HG03175 (cell line): ENCODE results near the gene PRSS3.
"Not testable (repeated sequence)": the region's sequence is repeated elsewhere in the genome, so short reads cannot be mapped to it uniquely, and the experiment has no call there.

ENCODE experiments used
- ATAC-seq: cut with Tn5 transposase; IDR thresholded peaks from one replicate; pipeline ENCODE4 v1.9.1; 2021; ENCODE audit warnings: mild to moderate bottlenecking, moderate library complexity; ENCODE audit not compliant: unreplicated experiment

Gene PRSS3

DNA sequence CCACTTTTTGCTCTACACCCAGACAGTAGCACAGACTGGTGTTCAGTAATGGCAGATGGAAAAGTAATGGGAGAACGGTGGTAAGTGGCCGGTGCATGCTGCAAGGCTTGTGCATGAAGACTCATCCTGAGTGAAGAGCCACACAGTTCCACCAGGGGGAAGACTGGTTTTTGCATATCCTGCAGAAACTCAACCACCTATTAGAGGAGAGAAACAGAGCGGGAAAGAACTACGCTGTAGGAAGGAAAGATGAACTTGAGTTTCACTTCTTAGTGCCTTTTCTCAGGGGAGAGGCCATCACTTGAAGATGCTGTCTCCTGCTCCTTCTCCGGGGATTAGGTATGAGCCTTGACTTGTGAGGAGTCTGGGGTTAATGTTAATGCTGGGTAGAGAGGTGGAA is 9.4 kb upstream of the PRSS3 start:
- ATAC-seq: no peak

DNA sequence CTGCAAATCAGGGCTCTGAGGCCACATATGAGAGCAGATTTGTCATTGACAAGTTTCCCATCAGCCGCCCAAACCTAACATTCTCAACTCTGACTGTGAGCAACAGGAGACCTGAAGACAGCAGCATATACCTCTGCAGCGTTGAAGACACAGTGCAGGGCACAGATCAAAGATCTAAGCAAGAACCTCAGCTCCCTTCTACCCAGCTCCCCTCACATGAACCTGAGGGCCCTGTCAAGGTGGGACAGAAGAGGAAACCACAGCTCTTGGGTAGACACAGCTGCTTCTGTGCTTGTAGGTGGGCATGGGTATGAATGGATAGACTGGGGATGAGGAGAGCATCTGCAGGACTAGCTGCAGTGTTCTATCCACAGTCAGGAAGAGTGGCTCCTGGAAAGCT is 8.7 kb upstream of the PRSS3 start:
- ATAC-seq: no peak

DNA sequence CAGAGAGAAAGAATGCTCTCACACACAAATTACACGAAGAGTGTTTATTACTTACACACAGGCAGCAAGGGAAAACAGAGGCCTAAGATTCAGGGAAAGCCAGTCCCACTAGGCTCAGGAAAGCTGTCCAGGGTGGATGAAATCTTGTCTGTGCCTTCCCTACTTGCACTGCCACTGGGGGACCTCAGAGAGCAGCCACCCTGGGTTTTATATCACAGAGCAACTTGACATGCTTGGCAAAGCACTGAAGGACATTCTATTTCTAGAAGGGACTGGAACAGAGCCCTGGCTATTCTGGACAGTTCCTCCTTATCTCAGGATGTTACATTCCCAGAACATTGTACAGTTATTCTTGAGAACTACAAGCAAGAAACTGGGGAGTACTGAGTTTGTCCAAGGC is 7.5 kb upstream of the PRSS3 start:
- ATAC-seq: no peak

DNA sequence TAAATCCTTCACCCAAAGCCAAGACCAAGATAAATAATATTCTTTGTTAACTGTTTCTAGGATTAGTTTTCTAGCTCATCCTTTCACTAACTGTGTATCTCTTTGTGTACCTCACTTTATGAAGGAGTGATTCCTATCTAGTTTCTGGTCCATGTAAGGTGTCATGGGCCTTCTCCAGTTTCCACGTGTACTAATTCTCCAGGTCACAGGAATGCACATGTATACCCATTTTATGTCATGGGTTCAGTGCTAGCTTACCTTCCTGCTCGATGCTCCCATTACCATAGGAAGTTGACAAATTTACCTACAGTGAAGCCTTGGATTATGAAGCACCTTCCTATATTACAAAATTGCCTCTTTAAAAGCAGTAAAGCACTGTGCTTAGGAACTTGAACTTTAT is 5.9 kb upstream of the PRSS3 start:
- ATAC-seq: not testable (repeated sequence)

DNA sequence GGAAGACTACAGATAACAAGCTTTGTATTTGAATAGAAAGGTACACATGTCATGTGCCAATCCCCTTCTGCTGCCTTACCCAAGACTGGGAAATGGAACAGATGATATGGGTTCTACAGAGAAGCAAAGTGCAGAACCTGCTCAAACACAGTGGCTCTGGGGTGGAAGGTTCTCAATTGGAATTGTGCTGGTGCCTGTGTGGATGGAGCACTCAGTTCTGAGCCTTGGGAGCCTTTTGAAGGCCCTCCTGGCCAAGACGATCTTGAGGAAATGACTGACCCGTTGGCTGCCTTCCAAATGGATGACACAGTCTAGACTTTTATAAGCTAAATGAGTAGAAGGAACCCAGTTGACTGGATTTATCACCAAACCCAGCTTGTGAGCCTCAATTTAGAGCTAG is 4.2 kb upstream of the PRSS3 start:
- ATAC-seq: no peak

DNA sequence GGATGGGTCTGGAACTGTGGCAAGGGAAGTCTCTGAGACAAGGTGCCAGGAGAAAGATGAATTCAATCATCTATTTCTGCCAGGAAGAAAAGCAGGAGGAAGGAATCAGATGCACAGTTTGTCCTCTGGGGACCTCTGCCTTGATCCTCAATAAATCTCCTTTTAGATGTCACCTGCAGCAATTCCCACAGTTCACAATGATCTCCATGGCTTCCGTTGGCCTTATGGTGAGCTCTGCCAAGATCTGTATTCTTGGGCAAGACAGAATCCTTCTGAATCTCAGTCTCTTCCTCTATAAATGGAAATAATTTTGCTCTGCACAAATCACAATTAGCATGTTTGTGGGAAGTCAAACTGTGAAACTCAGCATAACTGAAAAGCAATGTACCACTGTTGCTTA is 1.9 kb upstream of the PRSS3 start:
- ATAC-seq: not testable (repeated sequence)

DNA sequence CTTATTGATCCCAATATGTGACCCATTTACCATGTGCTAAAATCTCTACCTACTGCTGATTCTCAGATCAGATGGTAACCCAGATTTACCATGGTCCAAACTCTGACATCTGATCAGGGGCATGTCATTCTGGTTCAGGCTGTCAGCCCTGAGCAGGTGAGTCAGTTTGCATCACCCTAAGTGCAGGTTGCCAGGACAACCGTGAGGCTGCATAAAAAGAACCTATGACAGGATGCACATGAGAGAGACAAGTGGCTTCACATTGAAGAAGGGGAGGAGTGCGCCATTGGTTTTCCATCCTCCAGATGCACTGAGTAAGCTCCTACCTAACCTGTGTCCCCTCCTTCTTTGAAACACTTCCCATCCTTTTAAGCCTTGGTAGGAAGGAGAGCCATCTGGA is 801 bp upstream of the PRSS3 start:
- ATAC-seq: no peak

DNA sequence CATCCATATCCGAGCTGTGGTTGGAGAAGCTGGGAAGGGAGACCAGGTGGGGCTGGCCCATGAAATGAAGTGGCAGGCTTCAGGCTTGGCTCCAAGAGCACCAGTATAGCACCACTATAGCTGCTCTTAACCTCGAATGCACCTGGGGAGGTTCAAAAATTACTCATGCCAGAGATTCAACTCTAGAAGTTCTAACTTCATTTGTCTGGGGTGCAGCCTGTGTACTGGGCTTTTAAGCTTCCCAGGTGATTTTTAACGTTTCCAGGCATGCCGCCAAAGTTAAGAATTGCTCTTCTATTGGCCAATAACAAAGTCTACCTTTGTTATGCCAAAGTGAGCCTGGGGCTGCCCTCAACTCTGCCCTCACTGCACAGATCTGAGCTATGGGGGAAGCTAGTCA is 458 bp downstream of the PRSS3 start:
- ATAC-seq: no peak

DNA sequence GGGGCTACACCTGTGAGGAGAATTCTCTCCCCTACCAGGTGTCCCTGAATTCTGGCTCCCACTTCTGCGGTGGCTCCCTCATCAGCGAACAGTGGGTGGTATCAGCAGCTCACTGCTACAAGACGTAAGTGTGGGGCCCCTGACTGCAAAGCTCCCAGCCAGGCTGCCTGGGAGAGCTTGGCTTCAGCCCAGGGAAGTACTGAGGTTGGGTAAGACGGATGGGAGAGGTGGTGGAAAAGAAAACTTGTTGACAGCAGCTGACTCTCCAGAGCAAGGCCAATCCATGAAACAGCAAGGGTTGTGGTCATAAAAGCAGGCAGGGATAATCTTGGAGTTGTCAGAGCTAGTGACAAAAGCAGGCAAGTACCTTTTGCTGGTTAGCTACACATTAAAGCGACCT is 1.3 kb downstream of the PRSS3 start:
- not testable (repeated sequence) for ATAC-seq

DNA sequence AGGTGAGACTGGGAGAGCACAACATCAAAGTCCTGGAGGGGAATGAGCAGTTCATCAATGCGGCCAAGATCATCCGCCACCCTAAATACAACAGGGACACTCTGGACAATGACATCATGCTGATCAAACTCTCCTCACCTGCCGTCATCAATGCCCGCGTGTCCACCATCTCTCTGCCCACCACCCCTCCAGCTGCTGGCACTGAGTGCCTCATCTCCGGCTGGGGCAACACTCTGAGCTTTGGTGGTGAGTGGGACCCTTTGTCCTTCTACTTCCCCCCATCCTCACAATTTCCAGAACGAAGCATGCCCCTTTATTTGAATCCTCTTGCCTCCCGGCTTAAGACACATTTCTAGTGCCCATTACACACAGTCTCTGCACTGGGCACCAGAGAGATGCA is 2.5 kb downstream of the PRSS3 start:
- no peak for ATAC-seq

DNA sequence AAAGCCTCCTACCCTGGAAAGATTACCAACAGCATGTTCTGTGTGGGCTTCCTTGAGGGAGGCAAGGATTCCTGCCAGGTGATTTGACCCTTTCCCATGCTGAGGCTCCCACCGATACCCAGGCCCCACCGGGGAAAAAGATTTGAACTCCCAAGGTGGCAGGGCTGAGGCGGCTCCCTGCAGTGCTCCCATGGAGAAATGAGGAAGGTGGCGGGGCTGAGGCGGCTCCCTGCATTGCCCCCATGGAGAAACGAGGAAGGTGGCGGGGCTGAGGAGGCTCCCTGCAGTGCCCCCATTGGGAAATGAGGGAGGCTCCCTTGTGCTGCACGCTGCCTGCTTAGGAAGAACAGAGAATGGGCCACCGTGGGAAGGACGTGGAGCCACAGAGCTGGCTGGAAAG is 3.2 kb downstream of the PRSS3 start:
- no peak for ATAC-seq

DNA sequence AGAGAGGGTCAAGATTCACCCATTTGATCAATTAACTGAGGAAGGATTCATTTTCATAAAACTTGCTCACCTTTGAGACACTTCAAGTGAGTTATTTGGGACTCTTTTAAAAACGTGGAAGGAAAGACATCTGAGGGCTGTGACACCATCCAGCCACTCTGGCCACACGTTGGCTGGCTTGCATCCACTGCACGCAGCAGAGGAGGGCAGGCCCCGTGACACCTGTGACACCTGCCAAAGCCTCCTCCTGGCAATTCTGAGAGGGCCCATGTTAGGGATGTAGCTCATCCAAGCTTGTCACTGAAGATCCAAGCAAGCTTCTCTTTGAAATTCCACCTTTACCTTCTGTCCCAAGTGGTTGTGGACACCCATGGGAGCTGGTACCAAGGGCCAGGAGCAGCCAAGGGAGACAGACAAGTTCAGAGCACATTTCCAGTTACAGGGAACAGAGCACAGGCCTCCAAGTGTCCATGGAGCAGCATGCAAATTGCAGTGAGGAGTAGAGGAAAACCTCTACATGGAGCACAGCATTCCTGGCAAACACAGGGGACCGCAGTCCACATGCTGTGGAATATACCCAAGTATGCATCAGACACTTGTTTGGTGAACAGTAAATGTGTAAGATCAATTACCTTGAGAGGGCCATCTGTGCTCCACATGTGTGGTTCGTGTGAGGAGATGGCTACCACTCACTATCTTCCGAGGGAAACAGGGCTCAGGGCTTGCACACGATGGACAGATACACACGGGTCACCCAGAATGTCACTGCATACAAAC is 4.8 kb downstream of the PRSS3 start:
- no peak for ATAC-seq

DNA sequence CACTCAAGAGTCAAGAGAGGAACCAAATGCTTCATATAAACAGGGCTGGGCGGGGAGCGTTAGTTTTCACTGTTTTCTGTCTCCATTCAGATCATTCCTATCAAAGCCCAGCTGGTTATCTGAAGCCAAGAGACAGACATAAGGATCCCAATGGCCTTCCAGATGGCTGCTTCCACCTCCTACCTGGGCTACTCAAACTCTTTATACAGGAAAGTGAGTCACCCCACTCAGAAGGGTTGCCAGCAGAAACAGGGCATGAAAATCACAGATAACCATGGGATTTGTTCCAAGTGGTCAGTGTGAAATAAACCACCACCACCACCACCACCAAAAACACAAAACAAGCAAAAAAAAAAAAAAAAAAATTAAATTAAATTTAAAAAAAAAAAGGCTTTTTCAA is 5.5 kb downstream of the PRSS3 start:
- ATAC-seq: no peak

DNA sequence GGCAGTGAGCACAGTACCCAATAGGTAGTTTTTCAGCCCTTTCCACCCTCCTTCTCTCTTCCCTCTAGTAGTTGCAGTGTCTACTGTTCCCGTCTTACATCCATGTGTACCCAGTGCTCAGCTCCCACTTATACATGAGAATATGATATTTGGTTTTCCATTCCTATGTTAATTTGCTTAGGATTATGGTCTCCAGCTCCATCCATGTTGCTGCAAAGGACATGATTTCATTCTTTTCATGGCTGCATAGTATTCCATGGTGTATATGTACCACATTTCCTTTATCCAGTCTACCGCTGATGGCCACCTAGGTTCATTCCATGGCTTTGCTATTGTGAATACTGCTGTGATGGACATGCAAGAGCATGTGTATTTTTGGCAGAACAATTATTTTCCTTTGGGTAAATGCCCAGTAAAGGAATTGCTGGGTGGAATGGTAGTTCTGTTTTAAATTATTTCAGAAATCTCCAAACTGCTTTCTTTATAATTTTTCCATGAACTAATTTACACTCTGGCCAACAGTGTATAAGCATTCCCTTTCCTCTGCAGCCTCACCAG is 6.7 kb downstream of the PRSS3 start:
- not testable (repeated sequence) for ATAC-seq

DNA sequence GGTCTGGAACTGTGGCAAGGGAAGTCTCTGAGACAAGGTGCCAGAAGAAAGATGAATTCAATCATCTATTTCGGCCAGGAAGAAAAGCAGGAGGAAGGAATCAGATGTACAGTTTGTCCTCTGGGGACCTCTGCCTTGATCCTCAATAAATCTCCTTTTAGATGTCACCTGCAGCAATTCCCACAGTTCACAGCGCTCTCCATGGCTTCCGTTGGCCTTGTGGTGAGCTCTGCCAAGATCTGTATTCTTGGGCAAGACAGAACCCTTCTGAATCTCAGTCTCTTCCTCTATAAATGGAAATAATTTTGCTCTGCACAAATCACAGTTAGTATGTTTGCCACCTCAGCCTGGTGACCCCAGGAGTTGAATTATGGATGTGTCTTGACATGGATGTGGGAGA is 8.8 kb downstream of the PRSS3 start:
- not testable (repeated sequence) for ATAC-seq

DNA sequence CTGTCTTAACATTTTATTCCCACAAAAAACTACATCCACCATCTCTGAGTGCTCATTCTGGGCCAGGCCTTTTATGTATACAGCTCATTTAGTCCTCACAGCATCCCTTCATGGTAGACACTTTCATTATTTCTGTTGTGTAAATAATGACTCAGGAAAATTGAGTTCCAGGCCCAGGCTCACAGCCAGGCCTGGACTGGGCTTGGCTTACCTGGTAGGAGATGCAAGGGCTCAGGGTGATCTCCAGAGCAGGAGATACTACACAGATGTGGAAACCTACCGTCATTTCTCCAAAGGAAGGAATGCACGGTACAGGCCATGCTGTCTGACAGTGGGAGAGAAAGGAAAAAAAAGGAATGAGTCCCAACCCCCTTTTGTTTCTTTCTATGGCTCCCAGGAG is 11.8 kb downstream of the PRSS3 start:
- ATAC-seq: not testable (repeated sequence)

DNA sequence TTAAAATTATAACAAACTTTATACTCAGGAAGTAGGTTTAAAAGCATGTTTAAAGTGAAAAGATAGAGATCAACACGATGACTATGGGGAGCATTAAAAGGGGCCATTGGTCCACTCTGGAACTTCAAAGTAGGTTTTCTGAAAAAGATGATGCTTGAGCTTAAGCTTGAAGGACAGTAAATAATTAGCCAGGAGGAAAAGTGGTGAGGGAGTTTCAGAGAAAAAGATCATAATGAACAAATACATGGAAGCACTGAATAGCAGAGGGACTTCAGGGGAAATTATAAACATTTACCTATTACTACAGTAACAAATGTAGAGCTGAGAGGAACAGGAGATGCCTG is 13.6 kb downstream of the PRSS3 start:
- not testable (repeated sequence) for ATAC-seq

DNA sequence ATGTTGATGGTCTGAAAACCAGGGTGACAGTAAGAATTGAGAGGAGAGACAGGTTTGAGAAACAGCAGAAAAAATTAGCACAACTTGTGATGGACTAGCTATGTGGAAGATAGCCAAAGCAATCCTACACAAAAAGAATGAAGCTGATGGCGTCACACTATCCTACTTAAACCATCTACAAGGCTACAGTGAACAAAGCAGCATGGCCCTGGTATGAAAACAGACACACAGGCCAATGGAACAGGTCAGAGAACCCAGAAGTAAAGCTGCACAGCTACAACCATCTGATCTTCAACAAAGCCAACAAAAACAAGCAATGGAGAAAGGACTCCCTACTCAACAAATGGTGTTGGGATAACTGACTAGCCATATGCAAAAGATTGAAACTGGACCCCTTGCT is 14.1 kb downstream of the PRSS3 start:
- no peak for ATAC-seq

DNA sequence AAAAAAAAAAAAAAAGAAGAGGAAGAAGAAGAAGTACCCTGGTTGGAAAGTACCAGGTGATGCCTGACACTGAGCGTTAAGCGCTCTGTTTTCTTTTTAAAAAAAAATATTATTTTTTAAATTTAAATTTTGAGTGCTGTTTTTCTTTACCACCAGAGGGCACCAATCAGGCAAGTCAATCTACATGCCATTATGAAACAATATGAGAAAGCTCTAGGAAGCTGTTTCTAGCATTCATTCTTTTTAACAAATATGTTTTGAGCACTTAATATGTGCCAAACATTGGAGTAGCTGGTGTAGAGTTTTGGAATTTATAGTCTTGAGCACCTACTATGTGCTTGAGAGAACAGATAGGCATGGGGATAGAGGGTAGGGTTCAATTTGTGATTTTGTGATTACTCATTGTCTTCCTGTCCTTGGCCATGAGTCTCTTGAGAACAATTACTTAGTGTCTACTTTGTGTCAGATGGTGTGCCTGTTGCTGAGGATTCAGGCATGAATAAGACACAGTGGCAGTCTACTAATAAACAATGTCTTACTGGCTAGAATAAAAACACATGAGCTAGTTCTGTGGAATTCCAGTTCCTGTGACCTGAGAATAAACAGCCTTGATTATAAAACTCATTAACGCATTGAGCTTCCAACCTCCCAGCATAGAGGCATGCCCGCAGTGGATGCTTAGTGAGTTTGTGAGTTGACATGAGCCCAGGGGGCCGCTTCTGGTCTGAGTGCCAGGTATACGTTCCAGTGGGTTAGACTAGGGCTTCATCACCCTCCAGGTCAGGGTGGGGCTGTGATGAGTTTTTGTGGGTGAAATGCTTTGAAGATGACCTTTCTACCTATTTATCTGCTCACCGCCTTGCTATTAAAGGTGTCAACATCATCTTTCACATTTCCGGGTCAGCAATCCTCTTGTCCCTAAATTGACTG is 18.6 kb downstream of the PRSS3 start:
- ATAC-seq: no peak

DNA sequence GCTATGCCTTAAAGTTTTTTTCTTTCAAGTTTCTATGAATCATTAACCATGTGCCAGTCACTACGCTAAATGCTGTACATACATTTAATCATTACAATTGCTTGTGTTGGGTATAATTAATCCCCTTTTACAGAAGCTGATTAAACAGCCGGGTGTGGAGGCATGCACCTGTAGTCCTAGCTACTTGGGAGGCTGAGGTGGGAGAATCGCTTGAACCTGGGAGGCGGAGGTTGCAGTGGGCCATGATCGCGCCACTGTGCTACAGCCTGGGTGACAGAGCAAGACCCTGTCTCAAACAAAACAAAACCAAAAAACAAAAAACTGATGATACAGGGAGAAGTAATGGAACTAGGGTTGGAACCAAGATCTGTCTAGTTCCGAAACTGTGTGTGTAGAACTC is 20.4 kb downstream of the PRSS3 start:
- no peak for ATAC-seq

DNA sequence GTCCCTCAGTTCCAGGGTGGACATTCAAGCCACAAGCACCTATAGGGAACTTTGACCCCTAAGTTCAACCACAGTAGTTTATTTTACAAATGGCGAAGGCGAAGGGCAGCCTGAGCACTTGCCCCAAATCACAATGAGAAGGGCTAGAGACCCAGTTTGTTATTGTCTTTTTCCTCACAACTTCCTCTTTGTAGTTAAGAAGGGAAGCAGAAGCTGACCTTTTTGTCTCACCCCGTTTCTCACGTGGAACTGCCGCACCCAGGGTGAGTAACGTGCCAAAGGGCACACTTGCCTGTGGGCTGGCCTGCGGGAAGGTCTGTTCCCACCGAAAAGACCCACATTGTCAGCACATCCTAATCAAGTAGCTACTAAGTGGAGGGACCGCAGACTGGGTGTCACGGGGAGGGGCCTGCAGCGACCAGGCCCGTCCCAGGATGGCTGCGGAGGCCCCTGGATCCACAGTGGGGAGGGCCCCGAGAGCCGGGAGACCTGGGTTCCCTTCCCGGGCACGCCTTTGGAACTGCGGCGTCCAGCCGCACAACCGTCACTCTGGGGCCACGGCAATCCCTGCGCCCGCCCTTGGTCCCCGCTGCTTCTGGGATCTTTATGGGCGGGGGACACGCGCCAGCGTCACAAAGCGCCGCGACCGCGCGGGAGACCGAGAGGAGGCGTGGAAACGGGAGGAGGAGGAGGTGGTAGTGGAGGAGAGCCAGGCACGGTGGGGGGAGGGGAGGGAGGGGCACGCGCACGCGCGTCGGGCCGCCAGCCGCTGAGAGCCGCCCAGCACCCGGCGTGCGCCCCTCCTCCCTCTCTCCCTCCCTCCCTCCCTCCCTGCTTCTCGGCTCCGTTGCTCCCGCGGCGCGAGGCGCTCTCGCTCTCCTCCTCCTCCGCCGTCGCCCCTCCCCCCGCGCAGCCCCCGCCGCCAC is 21.2 kb downstream of the PRSS3 start, which contains the start of gene UBE2R2:
UBE2R2 (plus strand) TSS at position 834 of the 926 bp plus-strand sequence. CDS start 598 bp downstream, outside the sequence.
- peak; percentile 64 for ATAC-seq
